Hepatocyte (in vitro differentiated cells): ENCODE measurements around the gene AUNIP.

ENCODE experiments used
- EZH2 ChIP-seq: fragments of 200-600 bp; sonication (generic); IDR thresholded peaks from 2 replicates; pipeline ENCODE4 v1.6.1; 2016; ENCODE audit warnings: antibody characterized with exemption, mild to moderate bottlenecking, borderline replicate concordance
- EZH2phosphoT487 ChIP-seq: fragments of 200-600 bp; sonication (generic); IDR thresholded peaks from one replicate; pipeline ENCODE4 v1.6.1; 2018; ENCODE audit warnings: antibody characterized with exemption, mild to moderate bottlenecking, low read depth, moderate library complexity; ENCODE audit not compliant: unreplicated experiment, severe bottlenecking
- TF ChIP-seq, protein P1 (sequence below): fragments of 200-600 bp; sonication (generic); IDR thresholded peaks from 2 replicates; pipeline ENCODE4 v1.5.1; 2016; ENCODE audit warnings: antibody characterized with exemption, mild to moderate bottlenecking; ENCODE audit not compliant: poor library complexity

DNA sequence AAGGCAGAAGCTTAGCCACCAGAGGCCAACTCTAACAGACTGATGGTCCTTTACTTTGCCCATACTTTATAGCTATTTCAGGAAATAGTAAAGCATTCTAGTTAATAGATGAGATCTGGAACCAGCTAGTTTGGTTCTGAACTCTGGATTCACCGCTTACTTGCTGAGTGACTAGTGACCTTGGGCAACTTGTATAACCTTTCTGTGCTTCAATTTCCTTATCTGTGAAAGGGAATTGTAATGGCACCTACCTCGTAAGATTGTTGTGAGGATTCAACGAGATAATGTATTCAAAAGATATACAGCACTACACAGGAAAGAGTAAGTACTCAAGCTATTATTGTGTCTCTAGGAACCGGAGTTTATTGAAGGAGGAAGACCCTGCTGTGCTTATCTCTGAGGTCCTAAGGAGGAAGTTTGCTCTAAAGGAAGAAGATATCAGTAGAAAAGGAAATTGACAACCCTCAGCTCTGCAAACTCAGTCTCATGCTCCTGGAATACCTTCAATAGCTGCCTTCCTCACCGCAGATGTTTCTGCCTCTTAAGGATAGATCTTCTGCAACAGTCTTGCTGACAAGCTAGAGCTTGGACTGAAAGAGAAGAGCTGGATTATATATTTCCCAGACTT, 27.6 kb downstream of the AUNIP start:
- TF ChIP-seq, protein P1, sequence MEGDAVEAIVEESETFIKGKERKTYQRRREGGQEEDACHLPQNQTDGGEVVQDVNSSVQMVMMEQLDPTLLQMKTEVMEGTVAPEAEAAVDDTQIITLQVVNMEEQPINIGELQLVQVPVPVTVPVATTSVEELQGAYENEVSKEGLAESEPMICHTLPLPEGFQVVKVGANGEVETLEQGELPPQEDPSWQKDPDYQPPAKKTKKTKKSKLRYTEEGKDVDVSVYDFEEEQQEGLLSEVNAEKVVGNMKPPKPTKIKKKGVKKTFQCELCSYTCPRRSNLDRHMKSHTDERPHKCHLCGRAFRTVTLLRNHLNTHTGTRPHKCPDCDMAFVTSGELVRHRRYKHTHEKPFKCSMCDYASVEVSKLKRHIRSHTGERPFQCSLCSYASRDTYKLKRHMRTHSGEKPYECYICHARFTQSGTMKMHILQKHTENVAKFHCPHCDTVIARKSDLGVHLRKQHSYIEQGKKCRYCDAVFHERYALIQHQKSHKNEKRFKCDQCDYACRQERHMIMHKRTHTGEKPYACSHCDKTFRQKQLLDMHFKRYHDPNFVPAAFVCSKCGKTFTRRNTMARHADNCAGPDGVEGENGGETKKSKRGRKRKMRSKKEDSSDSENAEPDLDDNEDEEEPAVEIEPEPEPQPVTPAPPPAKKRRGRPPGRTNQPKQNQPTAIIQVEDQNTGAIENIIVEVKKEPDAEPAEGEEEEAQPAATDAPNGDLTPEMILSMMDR: no peak
- no peak for TF ChIP-seq EZH2
- no peak for TF ChIP-seq EZH2phosphoT487
